ENCODE results near the gene RFNG.

RFNG gene

DNA sequence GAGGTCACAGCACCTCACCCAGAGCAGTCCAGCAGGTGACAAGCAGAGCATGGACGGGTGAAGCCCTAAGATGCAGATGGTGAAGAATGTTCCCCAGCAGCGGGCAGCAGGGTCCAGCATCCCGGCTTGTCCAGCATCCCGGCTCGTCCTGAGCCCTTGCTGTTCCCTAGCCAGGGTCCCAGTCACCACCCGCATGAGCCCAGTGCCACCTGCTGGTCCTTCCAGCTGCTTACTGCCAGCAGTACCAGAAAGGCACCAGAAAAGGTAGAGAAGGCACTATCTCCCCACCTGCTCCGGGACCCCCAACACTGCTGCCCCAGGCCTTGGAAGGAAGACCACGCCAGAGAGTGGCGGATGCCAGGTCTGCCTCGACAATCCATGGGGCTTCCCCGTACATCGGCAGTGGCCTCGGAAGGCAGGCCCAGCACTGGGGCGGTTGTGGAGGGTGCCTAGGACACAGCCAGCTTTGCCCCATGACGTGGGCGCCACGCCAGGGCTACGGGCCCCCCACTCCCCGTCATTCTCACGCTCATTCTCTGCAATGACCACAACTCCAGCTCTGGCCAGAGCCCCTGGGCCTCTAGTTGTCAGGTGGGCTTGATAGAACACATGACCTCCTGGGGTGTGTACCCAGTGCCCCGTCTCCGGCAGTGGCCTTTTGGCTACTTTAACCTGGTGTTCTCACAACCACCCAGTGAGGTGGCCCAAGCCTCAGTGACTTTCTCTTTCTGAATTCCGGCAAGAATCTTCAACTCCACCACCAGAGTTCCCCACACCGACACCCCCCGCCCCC lies 30.3 kb downstream of the RFNG start:
- H3K4me3 ChIP-seq (ENCODE audit: insufficient read depth, low read length, poor library complexity, severe bottlenecking): peak overlapping the region; percentile 97
- H3K27ac ChIP-seq (ENCODE audit: low read depth, low read length): peak overlapping the region; percentile 73
- peak overlapping the region; percentile 99 for H3K9ac ChIP-seq (ENCODE audit: low read length)

DNA sequence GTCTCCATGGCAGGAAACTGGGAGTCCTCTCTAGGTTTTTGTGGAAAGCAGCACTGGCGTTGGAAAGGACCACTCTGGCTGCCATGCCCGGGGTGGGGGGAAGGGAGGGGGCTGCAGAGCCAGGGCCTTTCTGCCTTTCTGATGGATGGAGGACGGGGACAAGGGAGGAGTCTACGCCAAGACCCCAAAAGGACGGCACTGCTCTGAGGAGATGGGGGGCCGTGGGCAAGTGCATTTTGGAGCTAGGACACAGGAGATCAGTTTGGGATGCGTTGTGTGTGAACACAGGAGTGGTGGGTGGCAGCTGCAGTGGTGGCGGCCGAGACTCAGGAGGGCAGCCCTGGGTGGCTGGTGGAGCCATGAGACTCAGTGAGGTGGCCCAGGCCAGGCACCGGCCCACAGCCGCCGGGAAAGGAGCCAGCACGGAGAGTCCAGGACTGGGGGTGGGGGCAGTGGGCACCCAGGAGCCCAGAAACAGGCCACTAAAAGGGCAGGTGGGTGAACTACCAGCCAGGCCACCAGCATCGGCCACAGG lies 31.0 kb downstream of the RFNG start:
- no peaks in the 10 kb centered on the region for H3K9me3 ChIP-seq (ENCODE audit: insufficient read depth, low read length)
- H3F3A ChIP-seq (ENCODE audit: insufficient read depth): 0 out of 2 replicates have a peak, but pooled peaks cover 6% of the 10 kb centered on the region
- peak overlapping the region; percentile 73 for H3K27ac ChIP-seq (ENCODE audit: low read depth, low read length)
- H3K79me2 ChIP-seq (ENCODE audit: insufficient read depth, low read length): peaks cover 25% of the 10 kb centered on the region
- peak overlapping the region; percentile 97 for H3K4me3 ChIP-seq (ENCODE audit: insufficient read depth, low read length, poor library complexity, severe bottlenecking)
- peak overlapping the region; percentile 99 for H3K9ac ChIP-seq (ENCODE audit: low read length)
- H3K36me3 ChIP-seq (ENCODE audit: low read length): no peaks in the 10 kb centered on the region
- H3K4me2 ChIP-seq (ENCODE audit: low read depth, low read length, poor library complexity, severe bottlenecking): peak overlapping the region; percentile 89
- H3K9me2 ChIP-seq (replicated peaks; ENCODE audit: insufficient read depth, low read length): no peaks in the 10 kb centered on the region
- no peaks in the 10 kb centered on the region for H3K27me3 ChIP-seq (ENCODE audit: low read length)
- no peak overlapping the region for H2AFZ ChIP-seq (ENCODE audit: low read depth, low read length, severe bottlenecking)
- H4K20me1 ChIP-seq (ENCODE audit: low read depth, low read length): no peaks in the 10 kb centered on the region
- TF ChIP-seq CTCF (IDR thresholded peaks at IDR 0.05; ENCODE audit: insufficient read depth, low read length, poor library complexity, severe bottlenecking) (no peak), EZH2phosphoT487 (conservative IDR thresholded peaks at IDR 0.05; ENCODE audit: low read length) (no peak)

More for the DNA sequence above, 30.3 kb downstream of the RFNG start:
- H2AFZ ChIP-seq (ENCODE audit: low read depth, low read length, severe bottlenecking): no peak overlapping the region
- H3K4me2 ChIP-seq (ENCODE audit: low read depth, low read length, poor library complexity, severe bottlenecking): peak overlapping the region; percentile 89
- no peaks in the 10 kb centered on the region for H3K9me3 ChIP-seq (ENCODE audit: insufficient read depth, low read length)
- H3K79me2 ChIP-seq (ENCODE audit: insufficient read depth, low read length): peaks cover 25% of the 10 kb centered on the region
- H3K9me2 ChIP-seq (replicated peaks; ENCODE audit: insufficient read depth, low read length): no peaks in the 10 kb centered on the region
- H3K36me3 ChIP-seq (ENCODE audit: low read length): no peaks in the 10 kb centered on the region
- no peak for TF ChIP-seq EZH2phosphoT487 (conservative IDR thresholded peaks at IDR 0.05; ENCODE audit: low read length)
- peak; percentile 66 for TF ChIP-seq CTCF (IDR thresholded peaks at IDR 0.05; ENCODE audit: insufficient read depth, low read length, poor library complexity, severe bottlenecking)
- no peaks in the 10 kb centered on the region for H3K27me3 ChIP-seq (ENCODE audit: low read length)
- H3F3A ChIP-seq (ENCODE audit: insufficient read depth): 0 out of 2 replicates have a peak, but pooled peaks cover 6% of the 10 kb centered on the region
- H4K20me1 ChIP-seq (ENCODE audit: low read depth, low read length): no peaks in the 10 kb centered on the region

GRCh38 chr17:82019690-82020571 lies 31.7 kb downstream of the RFNG start:
- no peaks in the 10 kb centered on the region for H3K27me3 ChIP-seq (ENCODE audit: low read length)
- no peak overlapping the region for H3K27ac ChIP-seq (ENCODE audit: low read depth, low read length)
- H3K4me3 ChIP-seq (ENCODE audit: insufficient read depth, low read length, poor library complexity, severe bottlenecking): no peak overlapping the region
- no peaks in the 10 kb centered on the region for H3K36me3 ChIP-seq (ENCODE audit: low read length)
- no peak for TF ChIP-seq EZH2phosphoT487 (conservative IDR thresholded peaks at IDR 0.05; ENCODE audit: low read length)
- TF ChIP-seq CTCF (IDR thresholded peaks at IDR 0.05; ENCODE audit: insufficient read depth, low read length, poor library complexity, severe bottlenecking): peak; percentile 94
- 0 out of 2 replicates have a peak overlapping the region, but pooled peaks have one; percentile 99 for H3K9ac ChIP-seq (ENCODE audit: low read length)
- H3F3A ChIP-seq (ENCODE audit: insufficient read depth): 0 out of 2 replicates have a peak, but pooled peaks cover 6% of the 10 kb centered on the region
- H4K20me1 ChIP-seq (ENCODE audit: low read depth, low read length): no peaks in the 10 kb centered on the region
- peaks cover 25% of the 10 kb centered on the region for H3K79me2 ChIP-seq (ENCODE audit: insufficient read depth, low read length)
- H3K9me2 ChIP-seq (replicated peaks; ENCODE audit: insufficient read depth, low read length): no peaks in the 10 kb centered on the region
- no peaks in the 10 kb centered on the region for H3K9me3 ChIP-seq (ENCODE audit: insufficient read depth, low read length)
- no peak overlapping the region for H2AFZ ChIP-seq (ENCODE audit: low read depth, low read length, severe bottlenecking)
- peak overlapping the region; percentile 89 for H3K4me2 ChIP-seq (ENCODE audit: low read depth, low read length, poor library complexity, severe bottlenecking)

All from SU-DHL-6 (cell line).